GM13976 (cell line): ENCODE data around the gene PBX1.

ENCODE experiments used
- DNase-seq: peaks from one replicate; pipeline ENCODE4 v3.0.0; 2012; ENCODE audit warnings: low spot score
- CTCF ChIP-seq: IDR thresholded peaks from 2 replicates; pipeline ENCODE4 v1.5.1; 2012; ENCODE audit warnings: borderline replicate concordance, mild to moderate bottlenecking; ENCODE audit not compliant: insufficient read depth; ENCODE audit errors: extremely low read depth, missing control alignments, control extremely low read depth
- in situ Hi-C: fragments of 300-500 bp; cut with MboI; formaldehyde crosslinking; loops from one replicate; pipeline ENCODE4 v1.12.0; 2022; ENCODE audit warnings: low sequenced_read_pairs, mixed read lengths, inconsistent platforms; ENCODE audit not compliant: unreplicated experiment

Gene PBX1

GRCh38 chr1:164805399-164805798 is 246.4 kb downstream of the PBX1 start:
- no peak for TF ChIP-seq CTCF
- in situ Hi-C loops = no loop called here
- DNase-seq = no peak

- in situ Hi-C loops = no loop called here
- no peak for TF ChIP-seq CTCF
- no peak for DNase-seq
These were observed 247.5 kb downstream of the PBX1 start for GRCh38 chr1:164806531-164806930.

GRCh38 chr1:164813776-164814175 is 254.8 kb downstream of the PBX1 start:
- no peak for TF ChIP-seq CTCF
- in situ Hi-C loops = no loop called here
- DNase-seq = no peak

- no peak for TF ChIP-seq CTCF
- DNase-seq = no peak
- in situ Hi-C loops = no loop called here
These were observed 262.7 kb downstream of the PBX1 start for GRCh38 chr1:164821648-164822047.

- no peak for TF ChIP-seq CTCF
- DNase-seq = no peak
- in situ Hi-C loops = no loop called here
These were observed 264.7 kb downstream of the PBX1 start for GRCh38 chr1:164823486-164824279.

GRCh38 chr1:164824542-164824941 is 265.6 kb downstream of the PBX1 start:
- DNase-seq = no peak
- in situ Hi-C loops = no loop called here
- no peak for TF ChIP-seq CTCF
